GM12878 (cell line): ENCODE measurements around the gene CGA. TPM values are rescaled to one million over a fixed set of nuclear protein-coding genes. Genes with fewer than 3 reads are reported as not detected.

Source experiments
- ATAC-seq: fragments of 200-7000 bp; cut with Tn5 transposase; 3 replicates; pipeline ENCODE4 v1.9.1; 2020; ENCODE audit warnings: mild to moderate bottlenecking, moderate library complexity
- BruUV-seq: library from RNA; stranded (reverse); fragments of 400-500 nt; replicated peaks from 2 replicates; lab custom pipeline; 2021; lab: Mats Ljungman, UMichigan
- CTCF ChIA-PET: fragments of 300-600 bp; sonication (Branson Sonifier 250); formaldehyde crosslinking; extraction: SDS; loops from one replicate; lab custom pipeline; 2021; ENCODE audit warnings: inconsistent platforms; lab: Yijun Ruan, JAX
- POLR2A ChIA-PET: fragments of 350-600 bp; formaldehyde crosslinking; extraction: SDS; loops from one replicate; lab custom pipeline; 2021; ENCODE audit warnings: inconsistent platforms; lab: Charles Lee
- RAD21 ChIA-PET: fragments of 300-600 bp; sonication (Branson Sonifier 250); formaldehyde crosslinking; loops from one replicate; lab custom pipeline; 2023; ENCODE audit warnings: antibody characterized with exemption; ENCODE audit not compliant: unreplicated experiment; lab: Charles Lee
- SMC1A ChIA-PET: fragments of 300-600 bp; sonication (Branson Sonifier 250); formaldehyde crosslinking; loops from one replicate; lab custom pipeline; 2023; ENCODE audit not compliant: unreplicated experiment, uncharacterized antibody; lab: Charles Lee
- DNase-seq: peaks from one replicate; pipeline ENCODE4 v3.0.0-alpha.2; 2011; ENCODE audit warnings: low read depth, low spot score
- FAIRE-seq: peaks from 3 replicates; lab custom pipeline; 2011; peaks lifted over from hg19 to GRCh38; lab: Jason Lieb, UNC
- H2AFZ ChIP-seq: 2 replicates; pipeline ENCODE4 v1.6.0; 2011; ENCODE audit warnings: low read depth, low read length, control low read depth; ENCODE audit not compliant: control insufficient read depth
- H3K27ac ChIP-seq: 2 replicates; pipeline ENCODE4 v1.5.1; 2011; ENCODE audit warnings: control low read depth; ENCODE audit not compliant: control insufficient read depth, insufficient read depth
- H3K27me3 ChIP-seq, 2 experiments: replicated peaks in 1 of 2; 2 replicates each; pipeline versions ENCODE4 v1.6.0 to v1.6.1; 2011; ENCODE audit warnings: low read length in 1 of 2; ENCODE audit not compliant: control insufficient read depth in 2 of 2, insufficient read depth in 2 of 2
- H3K36me3 ChIP-seq, 2 experiments: 2 replicates each; pipeline ENCODE4 v1.5.1; 2011; ENCODE audit warnings: low read length in 1 of 2; ENCODE audit not compliant: control insufficient read depth in 2 of 2, insufficient read depth in 2 of 2
- H3K4me1 ChIP-seq: 2 replicates; pipeline ENCODE4 v1.6.1; 2011; ENCODE audit warnings: mild to moderate bottlenecking, low read length, moderate library complexity, mixed read lengths; ENCODE audit not compliant: control insufficient read depth, insufficient read depth
- H3K4me2 ChIP-seq: 2 replicates; pipeline ENCODE4 v1.6.0; 2011; ENCODE audit warnings: control low read depth; ENCODE audit not compliant: control insufficient read depth, insufficient read depth
- H3K4me3 ChIP-seq: fragments of 200-600 bp; sonication (generic); 2 replicates; pipeline ENCODE4 v1.5.1; 2016
- H3K79me2 ChIP-seq: 2 replicates; pipeline ENCODE4 v1.6.0; 2011; ENCODE audit warnings: low read length; ENCODE audit not compliant: control insufficient read depth, insufficient read depth
- H3K9ac ChIP-seq: 2 replicates; pipeline ENCODE4 v1.8.0; 2011; ENCODE audit warnings: low read length, control low read depth, mixed read lengths; ENCODE audit not compliant: control insufficient read depth, insufficient read depth
- H3K9me3 ChIP-seq: replicated peaks from 3 replicates; pipeline ENCODE4 v1.5.1; 2011; ENCODE audit warnings: mild to moderate bottlenecking, low read length; ENCODE audit not compliant: control insufficient read depth, insufficient read depth
- H4K20me1 ChIP-seq: 2 replicates; pipeline ENCODE4 v1.6.0; 2011; ENCODE audit not compliant: control insufficient read depth, insufficient read depth
- IRF4 ChIP-seq: IDR thresholded peaks from 2 replicates; pipeline ENCODE4 v1.6.1; 2011; ENCODE audit warnings: low read depth, low read length
- MTA3 ChIP-seq: IDR thresholded peaks from 2 replicates; pipeline ENCODE4 v1.6.1; 2012; ENCODE audit warnings: low read length, inconsistent platforms, borderline replicate concordance
- MYC ChIP-seq: IDR thresholded peaks from 2 replicates; pipeline ENCODE4 v1.6.1; 2011; ENCODE audit warnings: mild to moderate bottlenecking, low read length, moderate library complexity, inconsistent platforms; ENCODE audit not compliant: insufficient read depth, insufficient replicate concordance, insufficient read length, severe bottlenecking
- POLR2AphosphoS2 ChIP-seq: IDR thresholded peaks from 2 replicates; pipeline ENCODE4 v1.6.1; 2011; ENCODE audit warnings: low read depth, mild to moderate bottlenecking, low read length, improper control_type of control experiment, moderate library complexity
- RBBP5 ChIP-seq: fragments of 200-600 bp; sonication (generic); conservative IDR thresholded peaks from 2 replicates; pipeline ENCODE4 v1.6.1; 2016
- SIN3A ChIP-seq: IDR thresholded peaks from 2 replicates; pipeline ENCODE4 v1.6.1; 2012; ENCODE audit warnings: low read depth, low read length, improper control_type of control experiment
- SRF ChIP-seq, 2 experiments: IDR thresholded peaks; 2 replicates each; pipeline ENCODE4 v1.6.1; 2011; ENCODE audit warnings: low read depth in 2 of 2, low read length in 2 of 2, mild to moderate bottlenecking in 1 of 2, moderate library complexity in 1 of 2
- YBX1 ChIP-seq: fragments of 450-650 bp; IDR thresholded peaks from 2 replicates; pipeline ENCODE4 v1.6.1; 2016; ENCODE audit warnings: antibody characterized with exemption
- YY1 ChIP-seq: IDR thresholded peaks from 2 replicates; pipeline ENCODE4 v1.6.1; 2011; ENCODE audit warnings: low read depth, mild to moderate bottlenecking, low read length
- WGBS: methylation state at CpG from one replicate; pipeline ENCODE4 v1.1.6; 2016; ENCODE audit warnings: low lambda C conversion rate; ENCODE audit not compliant: insufficient replicate concordance, insufficient coverage; ENCODE audit errors: missing lambda C conversion rate; 5-methylcytosine and 5-hydroxymethylcytosine counted together
- in situ Hi-C: fragments of 300-500 bp; cut with MboI; formaldehyde crosslinking; loops from 9 replicates; pipeline ENCODE4 v1.14.3; 2018; ENCODE audit warnings: mixed read lengths
- intact Hi-C: fragments of 100-400 bp; cut with micrococcal nuclease; formaldehyde crosslinking; loops from one replicate; pipeline ENCODE4 v1.14.2; 2022; ENCODE audit not compliant: unreplicated experiment
- polyA plus RNA-seq, 11 experiments: library from polyadenylated mRNA; depleted of rRNA in 4 of 11; unstranded in 6 of 11; stranded (reverse) in 5 of 11; fragments of >200 nt; fragmentation: Nextera tagmentation in 4 of 11; fragmentation: Illumina TruSeq in 1 of 11; extraction: Ambion mirVana in 4 of 11; extraction: Trizol in 1 of 11; gene quantifications; 1 replicate in 1 of 11; 2 replicates in 10 of 11; pipeline versions ENCODE4 v1.2.1 to v1.2.3, GENCODE V29; 2011 to 2016; ENCODE audit warnings: inconsistent platforms in 2 of 11, missing spikeins in 2 of 11, low read depth in 1 of 11
- total RNA-seq, 4 experiments: library from RNA; depleted of rRNA in 3 of 4; stranded (reverse); fragments of >200 nt in 3 of 4; fragmentation: Illumina TruSeq in 1 of 4; extraction: Trizol in 1 of 4; gene quantifications; 2 replicates each; pipeline versions ENCODE4 v1.2.1 to v1.2.3, GENCODE V29; 2013 to 2021
- TF ChIP-seq, protein P1 (sequence below): IDR thresholded peaks from 2 replicates; pipeline ENCODE4 v1.6.1; 2011; ENCODE audit warnings: borderline replicate concordance, low read depth, mild to moderate bottlenecking, moderate library complexity, mixed read lengths, low read length; ENCODE audit not compliant: insufficient read depth; ENCODE audit errors: extremely low read length
- TF ChIP-seq, protein P2 (sequence below), 3 experiments: IDR thresholded peaks in 2 of 3; conservative IDR thresholded peaks in 1 of 3; 2 replicates each; pipeline ENCODE4 v1.5.1; 2011; ENCODE audit warnings: low read depth in 3 of 3, low read length in 3 of 3, mild to moderate bottlenecking in 3 of 3, control low read depth in 2 of 3, moderate library complexity in 2 of 3, inconsistent platforms in 1 of 3, mixed read lengths in 1 of 3; ENCODE audit not compliant: control insufficient read depth in 2 of 3, insufficient read depth in 1 of 3; ENCODE audit errors: extremely low read depth in 1 of 3

CGA gene
- total and polyA plus RNA-seq, 10 of the 15 experiments (the other 5 are each of a cell fraction or from before 2014, with no cell fraction given) = 0.10 to 0.27 (median 0.12) TPM; not detected in 6

DNA sequence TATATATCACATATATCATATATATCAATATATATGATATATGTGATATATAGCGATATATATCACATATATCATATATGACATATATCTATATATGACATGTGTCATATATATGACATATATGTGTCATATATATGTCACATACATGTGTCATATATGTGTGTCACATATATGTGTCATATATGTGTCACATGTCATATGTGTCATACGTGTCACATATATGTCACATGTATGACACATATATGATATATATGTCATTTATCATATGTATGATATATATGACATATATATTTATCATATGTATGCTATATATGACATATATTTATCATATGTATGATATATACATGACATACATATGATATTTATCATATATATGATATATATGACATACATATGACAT, 32.8 kb upstream of the CGA start (continued):
- TF ChIP-seq, protein P1, sequence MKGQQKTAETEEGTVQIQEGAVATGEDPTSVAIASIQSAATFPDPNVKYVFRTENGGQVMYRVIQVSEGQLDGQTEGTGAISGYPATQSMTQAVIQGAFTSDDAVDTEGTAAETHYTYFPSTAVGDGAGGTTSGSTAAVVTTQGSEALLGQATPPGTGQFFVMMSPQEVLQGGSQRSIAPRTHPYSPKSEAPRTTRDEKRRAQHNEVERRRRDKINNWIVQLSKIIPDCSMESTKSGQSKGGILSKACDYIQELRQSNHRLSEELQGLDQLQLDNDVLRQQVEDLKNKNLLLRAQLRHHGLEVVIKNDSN = no peak
- TF ChIP-seq RBBP5 = no peak
- no peak for TF ChIP-seq IRF4
- TF ChIP-seq, protein P2, sequence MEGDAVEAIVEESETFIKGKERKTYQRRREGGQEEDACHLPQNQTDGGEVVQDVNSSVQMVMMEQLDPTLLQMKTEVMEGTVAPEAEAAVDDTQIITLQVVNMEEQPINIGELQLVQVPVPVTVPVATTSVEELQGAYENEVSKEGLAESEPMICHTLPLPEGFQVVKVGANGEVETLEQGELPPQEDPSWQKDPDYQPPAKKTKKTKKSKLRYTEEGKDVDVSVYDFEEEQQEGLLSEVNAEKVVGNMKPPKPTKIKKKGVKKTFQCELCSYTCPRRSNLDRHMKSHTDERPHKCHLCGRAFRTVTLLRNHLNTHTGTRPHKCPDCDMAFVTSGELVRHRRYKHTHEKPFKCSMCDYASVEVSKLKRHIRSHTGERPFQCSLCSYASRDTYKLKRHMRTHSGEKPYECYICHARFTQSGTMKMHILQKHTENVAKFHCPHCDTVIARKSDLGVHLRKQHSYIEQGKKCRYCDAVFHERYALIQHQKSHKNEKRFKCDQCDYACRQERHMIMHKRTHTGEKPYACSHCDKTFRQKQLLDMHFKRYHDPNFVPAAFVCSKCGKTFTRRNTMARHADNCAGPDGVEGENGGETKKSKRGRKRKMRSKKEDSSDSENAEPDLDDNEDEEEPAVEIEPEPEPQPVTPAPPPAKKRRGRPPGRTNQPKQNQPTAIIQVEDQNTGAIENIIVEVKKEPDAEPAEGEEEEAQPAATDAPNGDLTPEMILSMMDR (IDR thresholded peaks at IDR 0.05 in 2 of 3, conservative IDR thresholded peaks at IDR 0.05 in 1 of 3; ENCODE audit: control insufficient read depth in 2 of 3, extremely low read depth in 1 of 3, insufficient read depth in 1 of 3, low read depth in 3 of 3, low read length in 3 of 3) = no peak

DNA sequence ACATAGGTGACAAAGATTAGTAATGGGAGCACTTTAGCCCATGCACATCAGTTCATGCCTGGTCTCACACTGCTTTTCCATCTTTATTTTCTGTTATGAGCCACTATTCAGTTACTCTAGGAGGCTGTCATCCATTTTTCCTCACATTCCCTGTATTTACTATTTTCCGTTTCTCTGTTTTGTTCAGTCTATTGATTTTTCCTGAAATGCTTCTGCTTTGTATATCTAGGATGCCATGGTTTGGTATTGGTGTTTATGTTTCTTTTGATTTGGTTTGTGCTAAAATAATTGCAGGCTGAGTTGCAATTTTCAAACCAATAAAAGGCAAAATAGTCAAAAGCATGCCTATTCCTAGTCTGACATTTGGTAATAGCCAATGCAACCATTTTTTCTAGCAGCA, 31.6 kb upstream of the CGA start:
- H3K9me3 ChIP-seq = no peaks in the 10 kb centered on the region
- RAD21 ChIA-PET = no interaction called here
- CTCF ChIA-PET = interaction anchor here (0.9 to 2.1 kb wide), 2 partner anchors 13 to 48 kb away, joined by 4 to 10 read pairs; no protein-coding TSS in a partner anchor
- BruUV-seq = no TSS peak
- TF ChIP-seq SRF (IDR thresholded peaks at IDR 0.05; ENCODE audit: low read depth in 2 of 2, low read length in 2 of 2) = no peak
- TF ChIP-seq YY1 = no peak
- no peak for TF ChIP-seq POLR2AphosphoS2
- TF ChIP-seq SIN3A = no peak
- no peak for TF ChIP-seq MTA3
- no peak for TF ChIP-seq RBBP5
- no peak for TF ChIP-seq YBX1
- TF ChIP-seq MYC = no peak
- TF ChIP-seq, all 136 proteins: peak for 0
- Histone ChIP-seq H3K79me2 (no peaks in the 10 kb centered on the region), H3K4me2 (no peak overlapping the region), H3K4me3 (no peak overlapping the region), H3K36me3 (no peaks in the 10 kb centered on the region), H3K4me1 (no peaks in the 10 kb centered on the region), H4K20me1 (no peaks in the 10 kb centered on the region), H3K27ac (no peak overlapping the region), H3K27me3 (no peaks in the 10 kb centered on the region), H2AFZ (no peak overlapping the region), H3K9ac (no peak overlapping the region)
- intact Hi-C loops = no loop called here
- POLR2A ChIA-PET = no interaction called here
- SMC1A ChIA-PET = no interaction called here
- ATAC-seq = no peak
- WGBS = 55% methylated on average over 1 of the region's 1 CpG
- DNase-seq = no peak
- in situ Hi-C loops = no loop called here
- FAIRE-seq = no peak
